ENCODE data around the gene MANSC1. TPM values are rescaled to one million over a fixed set of nuclear protein-coding genes. Genes with fewer than 3 reads are reported as not detected.

The MANSC1 gene
- total RNA-seq, 3 donors from 2014 or later (not counting 1 experiment from before 2014, with no cell fraction given) = 0.05 to 0.63 (median 0.25) TPM

- Mint-ChIP-seq H3K36me3 (no peaks in the 10 kb centered on the region), H3K9me3 (no peaks in the 10 kb centered on the region), H3K27ac (no peak overlapping the region), H3K27me3 (ENCODE audit: low read depth in 2 of 2) (peaks cover 14 to 28% of the 10 kb centered on the region in 2 donors), H3K4me3 (no peak overlapping the region), H3K4me1 (no peaks in the 10 kb centered on the region)
- intact Hi-C loops (cut with micrococcal nuclease) = no loop called here
- Histone ChIP-seq H3K36me3 (ENCODE audit: control insufficient read depth, insufficient read depth, low read length) (no peaks in the 10 kb centered on the region), H3K9me3 (ENCODE audit: control insufficient read depth, insufficient read depth, low read length) (no peaks in the 10 kb centered on the region), H3K4me1 (ENCODE audit: control insufficient read depth, insufficient read depth, low read length) (no peaks in the 10 kb centered on the region), H3K27me3 (ENCODE audit: control insufficient read depth, insufficient read depth, low read length) (no peaks in the 10 kb centered on the region), H3K27ac (ENCODE audit: low read length) (no peak overlapping the region), H3K4me3 (ENCODE audit: low read length) (no peak overlapping the region)
- no peak for TF ChIP-seq CTCF (IDR thresholded peaks at IDR 0.05)
- WGBS (ENCODE audit: insufficient coverage) = 83% methylated on average over 5 of the region's 5 CpGs
- ATAC-seq (no peak), DNase-seq (no peak)
Measured at GRCh38 chr12:12294215-12295005, 55.6 kb downstream of the MANSC1 start.

GRCh38 chr12:12290206-12290605 is 59.8 kb downstream of the MANSC1 start:
- Mint-ChIP-seq H3K9me3 (no peaks in the 10 kb centered on the region), H3K4me1 (no peaks in the 10 kb centered on the region), H3K4me3 (no peak overlapping the region), H3K27me3 (ENCODE audit: low read depth in 2 of 2) (peaks cover 22 to 29% of the 10 kb centered on the region in 2 donors), H3K27ac (no peak overlapping the region), H3K36me3 (no peaks in the 10 kb centered on the region)
- H3K9me3 ChIP-seq (ENCODE audit: control insufficient read depth, insufficient read depth, low read length) = no peaks in the 10 kb centered on the region
- ATAC-seq = no peak
- H3K36me3 ChIP-seq (ENCODE audit: control insufficient read depth, insufficient read depth, low read length) = no peaks in the 10 kb centered on the region
- H3K27ac ChIP-seq (ENCODE audit: low read length) = no peak overlapping the region
- no peak overlapping the region for H3K4me3 ChIP-seq (ENCODE audit: low read length)
- WGBS (ENCODE audit: insufficient coverage) = 77% methylated on average over 1 of the region's 1 CpG
- no peak for DNase-seq
- intact Hi-C loops (cut with micrococcal nuclease) = no loop called here
- no peaks in the 10 kb centered on the region for H3K4me1 ChIP-seq (ENCODE audit: control insufficient read depth, insufficient read depth, low read length)
- H3K27me3 ChIP-seq (ENCODE audit: control insufficient read depth, insufficient read depth, low read length) = no peaks in the 10 kb centered on the region
- no peak for TF ChIP-seq CTCF (IDR thresholded peaks at IDR 0.05)

- Histone ChIP-seq H3K4me3 (ENCODE audit: low read length) (no peak overlapping the region), H3K27me3 (ENCODE audit: control insufficient read depth, insufficient read depth, low read length) (peaks cover 2% of the 10 kb centered on the region), H3K27ac (ENCODE audit: low read length) (no peak overlapping the region), H3K9me3 (ENCODE audit: control insufficient read depth, insufficient read depth, low read length) (no peaks in the 10 kb centered on the region), H3K4me1 (ENCODE audit: control insufficient read depth, insufficient read depth, low read length) (no peaks in the 10 kb centered on the region), H3K36me3 (ENCODE audit: control insufficient read depth, insufficient read depth, low read length) (no peaks in the 10 kb centered on the region)
- H3K27me3 Mint-ChIP-seq (ENCODE audit: low read depth in 2 of 2) = peaks cover 22 to 41% of the 10 kb centered on the region in 2 donors
- no peak overlapping the region for H3K27ac Mint-ChIP-seq
- DNase-seq = no peak
- H3K9me3 Mint-ChIP-seq = no peaks in the 10 kb centered on the region
- H3K4me3 Mint-ChIP-seq = no peak overlapping the region
- no peak for TF ChIP-seq CTCF (IDR thresholded peaks at IDR 0.05)
- WGBS (ENCODE audit: insufficient coverage) = 94% methylated on average over 4 of the region's 5 CpGs
- intact Hi-C loops (cut with micrococcal nuclease) = no loop called here
- no peaks in the 10 kb centered on the region for H3K4me1 Mint-ChIP-seq
- H3K36me3 Mint-ChIP-seq = no peaks in the 10 kb centered on the region
- ATAC-seq = no peak
Measured at GRCh38 chr12:12286441-12286840, 63.6 kb downstream of the MANSC1 start.

Data from natural killer cell (primary cell).